Kidney (tissue), 14 donors: ENCODE measurements around the gene C9orf85. TPM values are rescaled to one million over a fixed set of nuclear protein-coding genes. Genes with fewer than 3 reads are reported as not detected.
A peak's percentile ranks its signal among the peaks of the same experiment; 100 is the strongest.

ENCODE experiments used
- DNase-seq, 5 donors: peaks; one replicate each; pipeline ENCODE4 v3.0.0-alpha.2; 2013 to 2020
- FAIRE-seq: peaks from 2 replicates; lab custom pipeline; 2012; peaks lifted over from hg19 to GRCh38; lab: Jason Lieb, UNC
- H3K27ac ChIP-seq, 2 donors: one replicate each; pipeline ENCODE4 v1.7.0; 2013; ENCODE audit warnings: low read depth in 2 of 2, low read length in 2 of 2, inconsistent platforms in 1 of 2
- H3K27me3 ChIP-seq: one replicate; pipeline ENCODE4 v1.7.1; 2013; ENCODE audit warnings: low read length, inconsistent platforms; ENCODE audit not compliant: control insufficient read depth, insufficient read depth
- H3K36me3 ChIP-seq, 3 donors: one replicate each; pipeline versions ENCODE4 v1.7.0 to v1.7.1; 2013; ENCODE audit warnings: low read length in 3 of 3, control low read depth in 1 of 3, inconsistent platforms in 1 of 3; ENCODE audit not compliant: insufficient read depth in 3 of 3, control insufficient read depth in 2 of 3
- H3K4me1 ChIP-seq, 3 donors: one replicate each; pipeline versions ENCODE4 v1.7.0 to v1.7.1; 2013; ENCODE audit warnings: low read length in 3 of 3, inconsistent platforms in 1 of 3, low read depth in 1 of 3; ENCODE audit not compliant: control insufficient read depth in 2 of 3, insufficient read depth in 2 of 3
- H3K4me3 ChIP-seq, 3 donors: one replicate each; pipeline versions ENCODE4 v1.7.0 to v1.8.1; 2013; ENCODE audit warnings: low read length in 3 of 3, control low read depth in 1 of 3, inconsistent platforms in 1 of 3
- H3K9ac ChIP-seq, 3 donors: one replicate each; pipeline versions ENCODE4 v1.7.0 to v1.7.1; 2013; ENCODE audit warnings: low read length in 3 of 3, control low read depth in 1 of 3, inconsistent platforms in 1 of 3
- H3K9me3 ChIP-seq, 3 donors: one replicate each; pipeline versions ENCODE4 v1.7.0 to v1.7.1; 2013; ENCODE audit warnings: low read length in 3 of 3, control low read depth in 1 of 3, inconsistent platforms in 1 of 3; ENCODE audit not compliant: control insufficient read depth in 2 of 3, insufficient read depth in 1 of 3
- CTCF ChIP-seq: IDR thresholded peaks from 3 replicates; pipeline ENCODE4 v1.5.1; 2012; ENCODE audit warnings: mild to moderate bottlenecking, moderate library complexity, borderline replicate concordance; ENCODE audit not compliant: insufficient read depth; ENCODE audit errors: extremely low read depth
- intact Hi-C: fragments of 100-400 bp; cut with DNase I; formaldehyde crosslinking; loops from one replicate; pipeline ENCODE4 v1.11.1; 2022
- polyA plus RNA-seq: library from polyadenylated mRNA; stranded (reverse); fragments of 350-450 nt; fragmentation: Illumina TruSeq; extraction: RNeasy Lipid Tissue Mini Kit (QIAGEN cat#74804); gene quantifications from one replicate; pipeline ENCODE4 v1.2.3, GENCODE V29; 2014; ENCODE audit warnings: low read depth, low replicate concordance; ENCODE audit not compliant: insufficient read depth
- total RNA-seq: library from RNA; stranded (reverse); fragmentation: NEBNext Ultra II Directional; extraction: Animal tissue kit (Norgen Biotek cat#: 25700); gene quantifications from one replicate; pipeline ENCODE4 v1.2.1, GENCODE V29; 2021
- donor health status: control.
- donor health status: control.
- donor health status: control.
- donor health status: control.
- donor health status: control.
- donor health status: DM: yes; HTN: yes; CAD: no.
- donor health status: Normal renal cell carcinoma (clear cell type).

The C9orf85 gene
- total and polyA plus RNA-seq, 2 donors from 2014 or later: 7.0 to 8.1 TPM

DNA sequence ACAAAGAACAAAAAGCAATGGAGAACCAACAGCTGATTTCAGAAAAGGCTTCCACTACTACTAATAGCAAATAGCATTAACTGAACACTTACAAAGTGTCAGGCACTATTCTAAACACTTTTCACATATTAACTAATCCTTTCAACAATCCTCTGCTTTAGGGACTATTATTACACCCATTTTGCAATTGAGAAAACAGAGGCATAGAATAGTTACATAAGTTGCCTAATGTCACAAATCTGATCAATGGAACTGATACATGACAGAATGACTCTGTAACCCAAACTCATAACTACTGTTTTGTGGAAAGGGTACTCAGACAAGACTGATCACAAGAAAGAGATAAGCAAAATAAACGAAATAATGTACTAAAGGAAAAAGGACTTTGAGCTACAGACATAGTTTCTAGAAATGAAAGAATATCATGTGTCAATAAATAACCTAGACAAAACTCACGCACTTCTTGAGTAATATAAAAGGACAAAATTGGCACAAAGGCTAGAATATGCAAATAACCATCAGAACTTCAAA is 31.7 kb upstream of the C9orf85 start:
- no peaks in the 10 kb centered on the region for H3K4me1 ChIP-seq
- TF ChIP-seq CTCF: no peak
- no peaks in the 10 kb centered on the region for H3K27me3 ChIP-seq
- FAIRE-seq: no peak
- intact Hi-C loops: no loop called here
- no peak overlapping the region for H3K9ac ChIP-seq
- no peak for DNase-seq
- no peak overlapping the region for H3K4me3 ChIP-seq
- no peak overlapping the region for H3K27ac ChIP-seq
- H3K9me3 ChIP-seq: peaks cover 0 to 12% (median 4%) of the 10 kb centered on the region in 3 donors
- H3K36me3 ChIP-seq: peaks cover 0 to 3% (median 0%) of the 10 kb centered on the region in 3 donors

DNA sequence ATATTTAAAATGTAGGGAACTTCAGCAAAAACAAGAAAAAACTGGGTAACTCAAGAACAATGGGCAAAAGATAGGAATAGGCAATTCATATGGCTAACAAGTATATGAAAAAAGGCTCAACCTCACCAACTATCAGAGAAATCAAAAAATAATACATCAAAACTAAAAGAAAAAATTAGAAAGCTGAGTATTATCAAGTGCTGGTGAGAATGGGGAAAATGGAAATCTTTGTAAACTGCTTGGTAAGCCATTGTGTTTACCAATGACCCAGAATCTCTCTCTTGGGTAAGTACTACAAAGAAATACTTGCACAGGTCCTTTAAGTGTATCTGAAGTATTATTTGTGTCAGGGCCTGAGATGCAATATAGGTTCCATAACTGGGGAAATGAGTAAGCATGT is 27.4 kb upstream of the C9orf85 start:
- Histone ChIP-seq H3K9me3 (peaks cover 0 to 2% (median 0%) of the 10 kb centered on the region in 3 donors), H3K27ac (no peak overlapping the region), H3K4me1 (peaks cover 0 to 5% (median 0%) of the 10 kb centered on the region in 3 donors), H3K36me3 (no peaks in the 10 kb centered on the region), H3K9ac (no peak overlapping the region), H3K27me3 (no peaks in the 10 kb centered on the region), H3K4me3 (no peak overlapping the region)
- intact Hi-C loops: no loop called here
- no peak for TF ChIP-seq CTCF
- FAIRE-seq (no peak), DNase-seq (no peak)

GRCh38 chr9:71885467-71885866 is 26.0 kb upstream of the C9orf85 start:
- intact Hi-C loops: no loop called here
- Histone ChIP-seq H3K4me1 (peaks cover 0 to 5% (median 0%) of the 10 kb centered on the region in 3 donors), H3K27ac (no peak overlapping the region), H3K9me3 (peaks cover 0 to 2% (median 0%) of the 10 kb centered on the region in 3 donors), H3K4me3 (no peak overlapping the region), H3K27me3 (no peaks in the 10 kb centered on the region), H3K36me3 (no peaks in the 10 kb centered on the region), H3K9ac (no peak overlapping the region)
- DNase-seq (peak in 1 of 5 donors; percentile 10), FAIRE-seq (peak; percentile 47)
- no peak for TF ChIP-seq CTCF

DNA sequence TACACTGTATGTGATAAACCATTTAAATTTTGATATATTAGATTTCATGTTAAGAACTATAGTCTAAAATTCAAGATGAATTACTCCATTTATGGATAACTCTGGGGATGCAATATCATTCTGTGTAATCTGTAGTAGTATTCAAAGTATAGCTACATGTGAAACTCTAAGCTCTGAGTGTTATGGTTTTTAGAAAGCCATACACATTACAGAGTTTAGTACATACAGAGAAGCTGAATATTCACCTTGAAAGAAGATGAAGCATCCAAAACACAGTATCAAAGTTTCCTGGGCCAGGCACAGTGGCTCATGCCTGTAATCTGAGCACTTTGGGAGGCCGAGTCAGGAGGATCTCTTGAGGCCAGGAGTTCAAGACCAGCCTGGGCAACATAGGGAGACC is 25.4 kb upstream of the C9orf85 start:
- no peaks in the 10 kb centered on the region for H3K27me3 ChIP-seq
- FAIRE-seq: no peak
- no peak for DNase-seq
- H3K9ac ChIP-seq: no peak overlapping the region
- no peaks in the 10 kb centered on the region for H3K36me3 ChIP-seq
- peaks cover 0 to 5% (median 0%) of the 10 kb centered on the region in 3 donors for H3K4me1 ChIP-seq
- H3K9me3 ChIP-seq: peaks cover 0 to 2% (median 0%) of the 10 kb centered on the region in 3 donors
- intact Hi-C loops: no loop called here
- H3K4me3 ChIP-seq: no peak overlapping the region
- H3K27ac ChIP-seq: no peak overlapping the region
- no peak for TF ChIP-seq CTCF
